AG09309 (cell line): ENCODE measurements around the gene STYXL1.
"Not testable (repeated sequence)": the region's sequence is repeated elsewhere in the genome, so short reads cannot be mapped to it uniquely, and the experiment has no call there.

Experiments used
- DNase-seq: peaks from one replicate; pipeline ENCODE4 v3.0.0-alpha.2; 2010; ENCODE audit warnings: low read depth
- H3K4me3 ChIP-seq: 2 replicates; pipeline ENCODE4 v1.5.1; 2011; ENCODE audit warnings: mild to moderate bottlenecking, low read depth, low read length, moderate library complexity; ENCODE audit not compliant: control insufficient read depth
- TF ChIP-seq, protein P1 (sequence below): IDR thresholded peaks from 2 replicates; pipeline ENCODE4 v1.5.1; 2011; ENCODE audit warnings: mild to moderate bottlenecking, low read depth, low read length, inconsistent platforms; ENCODE audit not compliant: insufficient read depth, control insufficient read depth; ENCODE audit errors: missing control alignments

Gene STYXL1

GRCh38 chr7:76049295-76049694 lies 1.5 kb upstream of the STYXL1 start:
- H3K4me3 ChIP-seq = peak overlapping the region; percentile 74; the same call in 1 of the 2 replicates
- TF ChIP-seq, protein P1, sequence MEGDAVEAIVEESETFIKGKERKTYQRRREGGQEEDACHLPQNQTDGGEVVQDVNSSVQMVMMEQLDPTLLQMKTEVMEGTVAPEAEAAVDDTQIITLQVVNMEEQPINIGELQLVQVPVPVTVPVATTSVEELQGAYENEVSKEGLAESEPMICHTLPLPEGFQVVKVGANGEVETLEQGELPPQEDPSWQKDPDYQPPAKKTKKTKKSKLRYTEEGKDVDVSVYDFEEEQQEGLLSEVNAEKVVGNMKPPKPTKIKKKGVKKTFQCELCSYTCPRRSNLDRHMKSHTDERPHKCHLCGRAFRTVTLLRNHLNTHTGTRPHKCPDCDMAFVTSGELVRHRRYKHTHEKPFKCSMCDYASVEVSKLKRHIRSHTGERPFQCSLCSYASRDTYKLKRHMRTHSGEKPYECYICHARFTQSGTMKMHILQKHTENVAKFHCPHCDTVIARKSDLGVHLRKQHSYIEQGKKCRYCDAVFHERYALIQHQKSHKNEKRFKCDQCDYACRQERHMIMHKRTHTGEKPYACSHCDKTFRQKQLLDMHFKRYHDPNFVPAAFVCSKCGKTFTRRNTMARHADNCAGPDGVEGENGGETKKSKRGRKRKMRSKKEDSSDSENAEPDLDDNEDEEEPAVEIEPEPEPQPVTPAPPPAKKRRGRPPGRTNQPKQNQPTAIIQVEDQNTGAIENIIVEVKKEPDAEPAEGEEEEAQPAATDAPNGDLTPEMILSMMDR = no peak
- no peak for DNase-seq

DNA sequence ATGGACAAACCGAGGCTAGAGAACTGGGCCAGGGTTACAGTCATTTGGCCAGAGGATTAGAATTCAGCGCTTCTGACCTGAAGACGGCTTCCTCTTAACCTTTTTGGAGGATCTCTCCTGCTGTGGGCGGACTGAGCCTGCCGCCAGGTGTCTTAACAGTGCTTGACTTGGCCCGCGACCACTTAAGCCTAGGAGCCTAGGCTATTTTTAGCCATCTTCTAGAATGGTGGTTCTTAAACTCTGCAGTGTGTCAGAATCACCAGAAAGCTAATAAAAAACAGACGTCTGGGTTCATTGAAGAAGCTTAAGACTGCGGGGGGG lies 828 bp upstream of the STYXL1 start:
- TF ChIP-seq, protein P1 = peak; percentile 9
- DNase-seq = no peak
- H3K4me3 ChIP-seq = peak overlapping the region; percentile 74

GRCh38 chr7:76047305-76047810 lies 442 bp downstream of the STYXL1 start:
- peak overlapping the region; percentile 74 for H3K4me3 ChIP-seq
- DNase-seq = no peak
- TF ChIP-seq, protein P1 = no peak

GRCh38 chr7:76044375-76044865 lies 3.4 kb downstream of the STYXL1 start:
- no peak for DNase-seq
- no peak overlapping the region for H3K4me3 ChIP-seq
- TF ChIP-seq, protein P1 = no peak

DNA sequence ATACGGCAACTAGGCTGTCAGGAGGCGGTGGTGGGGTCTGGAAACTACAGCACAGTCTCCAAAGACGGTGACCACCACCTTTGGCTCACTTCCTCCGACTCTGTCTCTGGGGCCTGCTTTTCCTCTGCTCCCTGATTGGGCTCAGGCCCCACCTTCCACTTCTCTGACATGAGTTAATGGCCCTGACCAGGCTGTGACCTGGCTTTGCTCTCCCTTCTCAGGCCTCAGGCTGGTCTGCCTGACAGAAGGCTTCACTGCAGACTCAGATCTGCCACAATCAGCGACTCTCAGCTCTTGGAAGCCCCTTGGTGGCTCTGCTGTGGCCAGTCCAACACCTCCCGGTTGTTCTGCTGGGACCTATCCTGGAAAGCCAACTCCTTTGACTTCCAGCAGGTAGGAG lies 7.7 kb downstream of the STYXL1 start:
- DNase-seq = no peak
- TF ChIP-seq, protein P1 = no peak
- no peak overlapping the region for H3K4me3 ChIP-seq

DNA sequence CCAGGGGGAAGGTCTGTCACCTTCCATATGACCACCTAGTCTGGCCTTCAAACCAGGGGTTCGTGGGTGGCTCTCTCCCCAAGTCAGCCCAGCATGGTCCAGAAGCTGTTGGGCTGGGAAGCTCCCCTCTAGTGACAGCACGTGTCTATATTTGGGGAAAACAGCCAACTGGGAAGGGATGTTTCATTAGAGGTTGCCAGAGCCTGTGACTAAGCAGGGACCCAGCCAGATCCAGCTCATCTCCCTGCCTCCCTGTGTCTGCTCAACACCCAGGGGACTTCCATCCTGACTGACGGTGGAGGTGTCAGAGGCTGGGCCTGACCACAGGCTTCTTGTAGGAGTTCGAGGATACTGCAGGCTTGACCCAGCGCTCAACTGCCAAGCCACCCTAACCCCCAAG lies 10.5 kb downstream of the STYXL1 start:
- DNase-seq = peak; percentile 58

DNA sequence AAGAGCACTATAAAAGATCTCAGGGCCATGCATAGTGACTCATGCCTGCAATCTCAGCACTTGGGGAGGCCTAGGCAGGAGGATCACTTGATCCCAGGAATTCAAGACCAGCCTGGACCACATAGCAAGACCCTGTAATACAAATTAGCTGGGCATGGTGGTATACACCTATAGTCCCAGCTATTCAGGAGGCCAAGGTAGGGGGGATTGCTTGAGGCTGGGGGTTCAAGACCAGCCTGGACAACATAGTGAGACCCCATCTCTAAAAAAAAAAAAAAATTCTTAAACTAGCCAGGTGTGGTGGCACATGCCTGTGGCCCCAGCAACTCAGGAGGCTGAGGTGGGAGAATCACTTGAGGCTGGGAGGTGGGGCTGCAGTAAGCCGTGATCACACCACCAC lies 15.8 kb downstream of the STYXL1 start:
- TF ChIP-seq, protein P1 = no peak
- no peak for DNase-seq
- H3K4me3 ChIP-seq = no peak overlapping the region

More for the DNA sequence above, 10.5 kb downstream of the STYXL1 start:
- TF ChIP-seq, protein P1 = no peak
- H3K4me3 ChIP-seq = no peak overlapping the region

GRCh38 chr7:76029682-76030081 lies 18.1 kb downstream of the STYXL1 start:
- H3K4me3 ChIP-seq, DNase-seq: not testable (repeated sequence)
